ENCODE measurements around the gene CDR2L. TPM values are rescaled to one million over a fixed set of nuclear protein-coding genes. Genes with fewer than 3 reads are reported as not detected.

The CDR2L gene
- total and polyA plus RNA-seq, 12 donors: 1.2 to 17.9 (median 9.5) TPM

GRCh38 chr17:74962622-74963394, 24.6 kb upstream of the CDR2L start:
- H3K27me3 ChIP-seq: no peaks in the 10 kb centered on the region
- WGBS, 4 donors: 73 to 85% (median 82%) methylated on average over 11 to 18 of the region's 18 CpGs
- intact Hi-C loops (cut with DNase I): loop anchor here (5.0 to 10.0 kb wide), 3 partner anchors 44 to 239 kb away; partner anchors contain the start of gene ARMC7 (in 1 of the 2)
- no peaks in the 10 kb centered on the region for H3K9me3 ChIP-seq (replicated peaks in 1 of 3)
- H3K27ac ChIP-seq: no peak overlapping the region
- no peak for TF ChIP-seq POLR2A (IDR thresholded peaks at IDR 0.05)
- H3K4me1 ChIP-seq (replicated peaks in 1 of 2): no peaks in the 10 kb centered on the region
- H3K4me3 ChIP-seq: no peak overlapping the region
- DNase-seq: no peak
- no peaks in the 10 kb centered on the region for H3K36me3 ChIP-seq (replicated peaks in 1 of 2)

- 60 to 74% (median 66%) methylated on average over 5 to 12 of the region's 12 CpGs for WGBS, 4 donors
- Histone ChIP-seq H3K27ac (no peak overlapping the region), H3K36me3 (replicated peaks in 1 of 2) (no peaks in the 10 kb centered on the region), H3K4me3 (no peak overlapping the region), H3K27me3 (no peaks in the 10 kb centered on the region), H3K4me1 (replicated peaks in 1 of 2) (no peaks in the 10 kb centered on the region), H3K9me3 (replicated peaks in 1 of 3) (no peaks in the 10 kb centered on the region)
- DNase-seq: no peak
- no peak for TF ChIP-seq CTCF (IDR thresholded peaks at IDR 0.05)
- TF ChIP-seq POLR2A (IDR thresholded peaks at IDR 0.05): no peak
- intact Hi-C loops (cut with DNase I): loop anchor here (5.0 to 10.0 kb wide), 3 partner anchors 44 to 239 kb away; partner anchors contain the start of gene ARMC7 (in 1 of the 2)
Observed at GRCh38 chr17:74963656-74964055, 23.8 kb upstream of the CDR2L start.

GRCh38 chr17:74964246-74964761, 23.1 kb upstream of the CDR2L start:
- H3K36me3 ChIP-seq (replicated peaks in 1 of 2): no peaks in the 10 kb centered on the region
- no peaks in the 10 kb centered on the region for H3K9me3 ChIP-seq (replicated peaks in 1 of 3)
- TF ChIP-seq CTCF (IDR thresholded peaks at IDR 0.05) (no peak), POLR2A (IDR thresholded peaks at IDR 0.05) (no peak)
- no peaks in the 10 kb centered on the region for H3K4me1 ChIP-seq (replicated peaks in 1 of 2)
- H3K4me3 ChIP-seq: no peak overlapping the region
- no peaks in the 10 kb centered on the region for H3K27me3 ChIP-seq
- intact Hi-C loops (cut with DNase I): loop anchor here (5.0 to 10.0 kb wide), 3 partner anchors 43 to 238 kb away; partner anchors contain the start of gene ARMC7 (in 1 of the 2)
- no peak overlapping the region for H3K27ac ChIP-seq
- 91 to 93% (median 92%) methylated on average over 8 to 12 of the region's 12 CpGs; no CpG with 5 or more reads in 1 of the 4 donors for WGBS, 4 donors
- DNase-seq: no peak

GRCh38 chr17:74964988-74965622, 22.3 kb upstream of the CDR2L start:
- no peak overlapping the region for H3K27ac ChIP-seq
- no peak overlapping the region for H3K4me3 ChIP-seq
- no peak for DNase-seq
- H3K9me3 ChIP-seq (replicated peaks in 1 of 3): no peaks in the 10 kb centered on the region
- no peaks in the 10 kb centered on the region for H3K36me3 ChIP-seq (replicated peaks in 1 of 2)
- TF ChIP-seq POLR2A (IDR thresholded peaks at IDR 0.05) (no peak), CTCF (IDR thresholded peaks at IDR 0.05) (no peak)
- 80 to 88% (median 84%) methylated on average over 11 to 14 of the region's 14 CpGs for WGBS, 4 donors
- H3K27me3 ChIP-seq: no peaks in the 10 kb centered on the region
- intact Hi-C loops (cut with DNase I): loop anchor here (5.0 to 10.0 kb wide), 3 partner anchors 42 to 237 kb away; partner anchors contain the start of gene ARMC7 (in 1 of the 2)
- no peaks in the 10 kb centered on the region for H3K4me1 ChIP-seq (replicated peaks in 1 of 2)

Measured in adrenal gland (tissue), 12 donors.